Measurements from ENCODE around the gene ADARB1.

Gene ADARB1

DNA sequence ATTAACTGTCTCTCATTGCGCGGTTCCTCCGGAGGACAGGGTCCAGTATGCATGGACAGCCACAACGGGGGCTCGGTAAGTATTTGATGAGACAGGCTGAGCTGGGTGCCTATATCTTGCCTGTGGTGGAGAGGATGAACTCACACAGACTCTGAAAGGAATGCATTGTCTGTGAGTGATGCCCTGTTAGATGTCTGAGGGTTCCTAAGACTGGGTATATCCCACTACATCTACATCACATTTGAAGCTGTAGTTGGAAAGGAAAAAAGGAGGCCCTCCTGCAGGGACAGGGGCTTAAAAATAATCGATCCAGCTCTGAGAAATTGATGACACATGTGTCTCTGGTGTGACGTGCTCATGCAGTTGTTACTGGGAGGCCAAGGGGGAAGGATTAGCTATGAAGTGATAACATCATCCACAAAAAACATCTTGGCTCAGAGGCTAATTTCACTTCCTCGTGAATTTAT lies 1.9 kb downstream of the ADARB1 start:
- H3K4me1 ChIP-seq (ENCODE audit: control insufficient read depth, insufficient read depth, low read length): peaks cover 11% of the 10 kb centered on the region
- H3K36me3 ChIP-seq (ENCODE audit: control insufficient read depth, insufficient read depth, low read length): no peaks in the 10 kb centered on the region
- H3K27ac ChIP-seq (ENCODE audit: low read depth, low read length): no peak overlapping the region
- H3K4me3 ChIP-seq (ENCODE audit: low read length): no peak overlapping the region
- no peaks in the 10 kb centered on the region for H3K27me3 ChIP-seq (ENCODE audit: control insufficient read depth, insufficient read depth, low read length)
- no peak overlapping the region for H3K9ac ChIP-seq (ENCODE audit: low read length)

DNA sequence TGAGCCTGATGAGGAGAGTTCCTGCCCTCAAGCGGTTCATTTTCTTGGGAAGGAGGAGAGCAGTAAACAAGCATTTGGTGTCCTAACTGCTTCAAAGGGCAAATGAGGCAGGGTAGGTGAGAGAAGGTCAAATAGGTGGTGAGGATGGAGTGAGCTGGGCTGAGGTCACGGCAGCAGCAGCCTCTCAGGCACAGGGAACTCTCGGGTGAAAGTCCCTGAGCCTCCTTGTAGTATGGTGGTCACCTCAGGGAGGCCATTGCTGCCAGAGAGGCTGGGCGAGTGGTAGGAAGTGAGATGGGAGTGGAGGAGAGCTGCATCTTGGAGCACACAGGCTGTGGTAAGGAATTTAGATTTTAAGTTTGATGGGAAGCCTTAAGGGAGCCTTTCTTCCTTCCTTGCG lies 4.0 kb downstream of the ADARB1 start:
- H3K27me3 ChIP-seq (ENCODE audit: control insufficient read depth, insufficient read depth, low read length): no peaks in the 10 kb centered on the region
- H3K36me3 ChIP-seq (ENCODE audit: control insufficient read depth, insufficient read depth, low read length): no peaks in the 10 kb centered on the region
- H3K4me1 ChIP-seq (ENCODE audit: control insufficient read depth, insufficient read depth, low read length): peaks cover 18% of the 10 kb centered on the region
- no peak overlapping the region for H3K27ac ChIP-seq (ENCODE audit: low read depth, low read length)
- no peak overlapping the region for H3K9ac ChIP-seq (ENCODE audit: low read length)
- H3K4me3 ChIP-seq (ENCODE audit: low read length): no peak overlapping the region

DNA sequence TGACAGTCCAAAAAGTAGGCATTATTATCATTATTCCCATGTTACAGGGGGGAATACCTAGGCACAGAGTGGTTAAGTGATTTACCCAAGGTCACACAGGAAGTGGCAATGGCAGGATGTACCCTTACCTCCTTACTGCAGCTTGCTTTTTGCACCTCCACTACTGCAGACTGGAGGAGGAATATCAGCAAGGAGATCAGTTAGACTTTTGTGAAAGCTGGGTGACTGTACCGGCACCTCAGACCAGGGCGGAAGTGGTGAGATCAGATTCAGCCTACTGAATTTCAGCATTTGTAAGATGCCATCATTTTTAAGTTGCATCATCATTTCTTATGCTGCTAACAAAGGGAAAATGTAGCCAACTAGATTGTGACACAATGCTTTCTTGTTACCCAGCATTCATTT lies 4.5 kb downstream of the ADARB1 start:
- no peaks in the 10 kb centered on the region for H3K36me3 ChIP-seq (ENCODE audit: control insufficient read depth, insufficient read depth, low read length)
- no peak overlapping the region for H3K9ac ChIP-seq (ENCODE audit: low read length)
- H3K27ac ChIP-seq (ENCODE audit: low read depth, low read length): no peak overlapping the region
- no peak overlapping the region for H3K4me3 ChIP-seq (ENCODE audit: low read length)
- H3K27me3 ChIP-seq (ENCODE audit: control insufficient read depth, insufficient read depth, low read length): no peaks in the 10 kb centered on the region
- peaks cover 18% of the 10 kb centered on the region for H3K4me1 ChIP-seq (ENCODE audit: control insufficient read depth, insufficient read depth, low read length)

DNA sequence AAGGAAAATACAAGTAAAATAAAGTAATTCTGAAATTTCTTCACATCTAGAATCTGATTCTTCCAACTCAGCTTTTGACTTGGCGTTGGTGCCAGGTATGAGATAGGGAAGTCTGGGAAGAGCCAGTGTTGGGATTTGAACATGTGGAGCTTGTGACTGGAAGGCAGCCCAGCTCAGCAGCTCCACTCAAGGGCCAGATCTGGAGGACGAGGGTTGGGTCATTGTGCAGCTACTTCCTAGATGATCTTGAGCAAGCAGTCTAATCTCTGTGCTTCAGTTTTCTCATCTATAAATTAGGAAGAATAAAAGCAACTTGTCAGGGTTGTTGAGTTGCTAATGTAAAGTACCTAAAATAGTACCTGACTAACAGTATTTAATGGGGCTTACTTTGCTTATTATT lies 5.0 kb downstream of the ADARB1 start:
- peaks cover 18% of the 10 kb centered on the region for H3K4me1 ChIP-seq (ENCODE audit: control insufficient read depth, insufficient read depth, low read length)

DNA sequence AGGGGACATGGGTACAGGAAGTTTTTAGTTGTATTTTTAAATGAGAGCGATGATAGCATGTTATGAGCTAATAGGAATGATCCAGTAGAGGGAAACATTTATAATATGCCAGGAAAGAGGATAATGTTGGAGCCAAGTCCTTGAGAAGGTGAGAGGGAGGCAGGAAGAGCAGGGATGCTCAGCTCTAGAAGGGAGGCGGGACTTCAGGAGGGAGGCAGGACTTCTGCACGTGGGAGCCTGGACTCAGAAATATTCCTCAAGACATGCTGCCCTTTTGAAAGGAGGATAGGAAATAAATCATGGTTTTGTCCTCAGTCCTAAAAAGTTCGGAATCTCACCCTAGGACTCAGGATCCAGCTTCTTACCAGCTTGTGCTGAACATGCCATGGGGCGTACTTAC lies 5.9 kb downstream of the ADARB1 start:
- no peak overlapping the region for H3K9ac ChIP-seq (ENCODE audit: low read length)
- no peak overlapping the region for H3K4me3 ChIP-seq (ENCODE audit: low read length)
- no peaks in the 10 kb centered on the region for H3K36me3 ChIP-seq (ENCODE audit: control insufficient read depth, insufficient read depth, low read length)
- peaks cover 22% of the 10 kb centered on the region for H3K4me1 ChIP-seq (ENCODE audit: control insufficient read depth, insufficient read depth, low read length)
- peak overlapping the region; percentile 49 for H3K27ac ChIP-seq (ENCODE audit: low read depth, low read length)
- no peaks in the 10 kb centered on the region for H3K27me3 ChIP-seq (ENCODE audit: control insufficient read depth, insufficient read depth, low read length)

More for the DNA sequence above, 5.0 kb downstream of the ADARB1 start:
- H3K9ac ChIP-seq (ENCODE audit: low read length): no peak overlapping the region
- peak overlapping the region; percentile 49 for H3K27ac ChIP-seq (ENCODE audit: low read depth, low read length)
- no peaks in the 10 kb centered on the region for H3K27me3 ChIP-seq (ENCODE audit: control insufficient read depth, insufficient read depth, low read length)
- H3K36me3 ChIP-seq (ENCODE audit: control insufficient read depth, insufficient read depth, low read length): no peaks in the 10 kb centered on the region
- no peak overlapping the region for H3K4me3 ChIP-seq (ENCODE audit: low read length)

DNA sequence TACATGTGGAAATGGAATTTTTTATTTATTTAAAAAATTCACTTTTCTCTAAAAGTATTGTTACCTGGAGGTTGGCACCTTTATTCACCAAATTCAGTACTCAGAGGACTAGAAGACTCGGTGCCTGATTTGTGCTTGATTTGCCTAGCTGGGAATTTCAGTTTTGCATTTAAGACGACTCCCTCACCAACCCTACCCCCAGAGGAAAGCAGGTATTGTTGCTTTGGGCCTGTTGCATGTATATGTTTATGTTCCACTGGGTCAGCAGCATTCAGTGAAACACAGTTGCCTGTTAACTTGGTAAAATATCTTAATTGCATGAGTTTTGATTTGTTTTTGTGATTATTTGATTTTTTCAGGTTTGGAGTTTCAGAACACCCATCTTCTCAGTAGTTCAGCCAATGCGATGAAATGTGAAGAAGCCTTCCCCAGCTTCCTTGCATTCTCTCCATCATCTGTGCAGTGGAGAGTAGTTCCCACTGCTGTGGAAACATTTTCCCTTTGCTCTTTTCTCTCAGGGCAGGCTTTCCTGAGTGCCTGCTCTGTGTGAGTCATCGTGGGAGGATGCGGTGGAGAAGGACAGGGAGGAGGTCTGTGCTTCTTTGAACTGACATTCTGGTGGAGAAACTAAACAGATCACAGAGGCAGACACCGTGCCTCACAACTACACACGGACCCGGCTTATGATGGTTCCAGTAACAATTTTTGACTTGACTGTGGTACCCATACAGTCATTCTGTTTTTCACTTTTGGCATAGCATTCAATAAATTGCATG lies 6.4 kb downstream of the ADARB1 start:
- Histone ChIP-seq H3K27me3 (ENCODE audit: control insufficient read depth, insufficient read depth, low read length) (no peaks in the 10 kb centered on the region), H3K9ac (ENCODE audit: low read length) (no peak overlapping the region), H3K4me3 (ENCODE audit: low read length) (no peak overlapping the region), H3K4me1 (ENCODE audit: control insufficient read depth, insufficient read depth, low read length) (peaks cover 22% of the 10 kb centered on the region), H3K27ac (ENCODE audit: low read depth, low read length) (peak overlapping the region; percentile 76), H3K36me3 (ENCODE audit: control insufficient read depth, insufficient read depth, low read length) (no peaks in the 10 kb centered on the region)

DNA sequence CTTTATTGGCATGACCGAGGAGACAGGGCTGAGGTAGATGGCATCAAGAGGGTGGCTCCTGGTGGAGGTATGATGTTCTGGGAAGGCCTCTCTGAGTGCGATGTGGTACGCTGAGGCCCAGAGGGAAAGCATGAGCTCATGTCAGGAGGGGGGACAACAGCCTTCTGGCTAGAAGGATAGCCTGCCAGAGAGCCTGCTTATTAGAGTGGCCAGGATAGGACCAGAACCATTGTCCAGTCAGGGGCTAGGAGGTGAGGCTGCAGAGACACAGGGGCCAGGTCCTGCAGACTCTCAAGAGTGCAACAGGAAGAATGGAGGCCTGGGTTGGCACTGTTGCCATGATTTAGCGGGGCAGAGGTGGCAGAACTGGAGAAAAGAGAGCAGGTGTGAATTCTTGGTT lies 7.3 kb downstream of the ADARB1 start:
- H3K27me3 ChIP-seq (ENCODE audit: control insufficient read depth, insufficient read depth, low read length): no peaks in the 10 kb centered on the region
- peaks cover 19% of the 10 kb centered on the region for H3K4me1 ChIP-seq (ENCODE audit: control insufficient read depth, insufficient read depth, low read length)
- H3K27ac ChIP-seq (ENCODE audit: low read depth, low read length): peak overlapping the region; percentile 76
- H3K9ac ChIP-seq (ENCODE audit: low read length): no peak overlapping the region
- no peaks in the 10 kb centered on the region for H3K36me3 ChIP-seq (ENCODE audit: control insufficient read depth, insufficient read depth, low read length)
- H3K4me3 ChIP-seq (ENCODE audit: low read length): no peak overlapping the region

DNA sequence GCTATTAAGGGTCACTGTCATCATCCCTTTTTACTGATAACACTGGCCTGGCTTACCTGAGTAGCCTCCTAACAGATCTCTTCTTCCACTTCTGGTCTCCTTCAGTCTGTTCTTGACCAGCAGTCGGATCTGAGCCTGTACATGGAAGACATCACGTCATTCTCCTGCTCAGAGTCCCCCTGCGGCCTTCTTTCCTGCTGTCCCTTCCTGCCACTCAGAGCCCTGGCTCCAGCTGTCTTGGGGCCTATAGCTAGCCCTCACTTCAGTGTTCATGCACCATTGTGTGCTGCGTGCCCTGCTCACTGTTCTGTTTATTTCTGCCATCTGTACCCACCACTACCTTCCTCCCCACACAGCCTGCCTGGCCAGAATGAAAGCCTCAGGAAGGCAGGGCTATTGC lies 8.4 kb downstream of the ADARB1 start:
- peak overlapping the region; percentile 19 for H3K27ac ChIP-seq (ENCODE audit: low read depth, low read length)
- H3K4me3 ChIP-seq (ENCODE audit: low read length): no peak overlapping the region
- H3K36me3 ChIP-seq (ENCODE audit: control insufficient read depth, insufficient read depth, low read length): no peaks in the 10 kb centered on the region
- peaks cover 19% of the 10 kb centered on the region for H3K4me1 ChIP-seq (ENCODE audit: control insufficient read depth, insufficient read depth, low read length)
- no peak overlapping the region for H3K9ac ChIP-seq (ENCODE audit: low read length)
- no peaks in the 10 kb centered on the region for H3K27me3 ChIP-seq (ENCODE audit: control insufficient read depth, insufficient read depth, low read length)

DNA sequence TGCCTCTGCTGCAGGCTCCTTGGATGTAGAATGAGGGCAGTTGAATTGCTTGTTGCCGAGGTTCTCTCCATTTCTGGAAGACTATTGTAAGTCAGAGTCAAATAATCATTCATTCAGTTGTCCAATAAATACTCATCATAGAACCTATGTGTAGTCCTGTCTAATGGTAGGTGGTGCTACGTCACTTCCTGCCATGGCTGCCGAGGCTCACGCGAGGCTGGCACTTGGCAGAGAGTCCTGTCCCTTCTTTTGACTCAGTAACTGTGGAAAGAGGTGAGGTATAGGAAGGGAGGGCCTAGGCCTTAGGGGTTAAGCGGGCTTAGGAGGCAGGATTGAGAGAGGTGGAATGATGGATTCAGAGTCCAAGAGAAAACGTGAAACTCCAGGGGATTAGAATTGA lies 9.7 kb downstream of the ADARB1 start:
- Histone ChIP-seq H3K27me3 (ENCODE audit: control insufficient read depth, insufficient read depth, low read length) (no peaks in the 10 kb centered on the region), H3K4me1 (ENCODE audit: control insufficient read depth, insufficient read depth, low read length) (peaks cover 19% of the 10 kb centered on the region), H3K27ac (ENCODE audit: low read depth, low read length) (no peak overlapping the region)

DNA sequence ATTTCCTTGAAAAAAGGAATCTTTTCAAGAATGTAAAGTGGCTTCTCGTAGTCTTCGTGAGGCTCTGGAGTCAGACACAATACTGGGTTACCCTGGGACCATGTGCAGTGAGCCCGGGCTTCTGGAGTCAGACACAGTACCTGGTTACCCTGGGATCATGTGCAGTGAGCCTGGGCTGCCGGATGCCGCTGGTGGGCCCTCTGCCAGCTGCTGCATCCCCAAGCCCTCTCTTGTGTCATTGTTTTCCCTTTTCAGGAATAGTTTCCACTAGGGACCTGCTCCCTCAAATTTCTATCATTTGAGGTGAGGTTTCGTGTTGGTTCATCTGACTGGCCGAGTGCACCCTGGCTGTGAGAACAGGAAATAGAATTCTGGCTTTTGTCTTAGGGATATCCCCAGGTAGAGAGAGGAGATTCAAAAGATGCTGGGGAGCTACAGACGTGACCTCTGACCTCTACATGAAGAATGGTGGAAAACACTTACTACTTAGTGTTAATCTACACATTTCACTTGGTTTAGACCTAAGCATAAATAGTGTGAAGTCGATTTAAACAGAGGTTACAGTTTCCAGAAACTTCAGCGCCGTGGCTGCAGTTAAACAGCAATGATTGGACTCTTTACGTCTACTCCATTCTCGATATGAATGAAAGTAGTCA lies 10.6 kb downstream of the ADARB1 start:
- Histone ChIP-seq H3K9ac (ENCODE audit: low read length) (no peak overlapping the region), H3K4me3 (ENCODE audit: low read length) (no peak overlapping the region), H3K27me3 (ENCODE audit: control insufficient read depth, insufficient read depth, low read length) (no peaks in the 10 kb centered on the region), H3K4me1 (ENCODE audit: control insufficient read depth, insufficient read depth, low read length) (peaks cover 19% of the 10 kb centered on the region), H3K36me3 (ENCODE audit: control insufficient read depth, insufficient read depth, low read length) (no peaks in the 10 kb centered on the region), H3K27ac (ENCODE audit: low read depth, low read length) (no peak overlapping the region)

More for the DNA sequence above, 9.7 kb downstream of the ADARB1 start:
- H3K9ac ChIP-seq (ENCODE audit: low read length): no peak overlapping the region
- H3K4me3 ChIP-seq (ENCODE audit: low read length): no peak overlapping the region
- H3K36me3 ChIP-seq (ENCODE audit: control insufficient read depth, insufficient read depth, low read length): no peaks in the 10 kb centered on the region

DNA sequence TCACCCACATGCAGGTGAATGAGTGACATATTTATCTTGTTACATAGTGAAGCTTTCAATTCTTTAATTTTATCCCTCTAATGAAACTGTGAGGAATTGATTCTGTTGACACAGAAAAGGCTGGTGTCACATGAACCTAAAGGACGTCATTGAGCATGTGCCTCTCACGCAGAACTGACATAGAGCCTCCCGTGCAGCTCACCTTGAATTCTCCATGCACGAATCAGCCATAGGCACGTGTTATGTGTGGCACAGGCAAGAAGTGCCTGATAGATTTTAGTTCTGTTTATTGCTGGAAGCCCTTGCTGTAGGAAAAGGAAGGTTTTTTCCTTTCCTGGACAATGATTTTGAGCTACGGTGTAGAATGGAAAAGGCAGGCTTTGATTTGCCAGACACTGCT lies 11.3 kb downstream of the ADARB1 start:
- peaks cover 15% of the 10 kb centered on the region for H3K4me1 ChIP-seq (ENCODE audit: control insufficient read depth, insufficient read depth, low read length)
- no peaks in the 10 kb centered on the region for H3K27me3 ChIP-seq (ENCODE audit: control insufficient read depth, insufficient read depth, low read length)
- no peak overlapping the region for H3K27ac ChIP-seq (ENCODE audit: low read depth, low read length)
- no peak overlapping the region for H3K4me3 ChIP-seq (ENCODE audit: low read length)
- H3K9ac ChIP-seq (ENCODE audit: low read length): no peak overlapping the region
- H3K36me3 ChIP-seq (ENCODE audit: control insufficient read depth, insufficient read depth, low read length): no peaks in the 10 kb centered on the region

DNA sequence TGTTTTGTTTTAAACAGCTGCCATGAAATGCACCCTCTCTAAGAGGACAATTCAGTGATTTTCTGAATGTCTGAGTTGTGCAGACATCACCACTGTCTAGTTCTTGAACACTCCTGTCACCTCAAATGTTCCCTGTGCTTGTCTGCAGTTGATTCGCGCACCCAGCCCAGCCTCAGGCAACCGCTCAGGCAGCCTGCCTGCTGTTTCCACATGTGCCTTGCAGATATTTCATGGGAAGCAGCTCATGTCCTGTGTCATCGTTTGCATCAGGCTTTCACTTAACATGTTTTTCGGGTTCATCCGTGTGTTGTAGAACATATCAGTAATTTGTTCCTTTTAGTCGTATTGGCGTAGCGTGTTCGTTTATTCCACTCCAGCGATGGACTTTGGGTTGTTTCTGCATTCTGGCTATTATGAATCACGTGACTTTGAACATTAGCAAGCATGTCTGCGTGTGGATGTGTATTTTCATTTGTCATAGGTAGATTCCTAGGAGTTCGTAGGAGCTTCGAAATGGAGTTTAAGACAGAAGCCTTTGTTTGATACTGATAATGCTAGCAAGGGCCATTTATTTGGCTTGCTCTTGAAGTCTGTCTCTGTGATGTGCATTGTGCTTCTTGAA lies 12.1 kb downstream of the ADARB1 start:
- Histone ChIP-seq H3K36me3 (ENCODE audit: control insufficient read depth, insufficient read depth, low read length) (no peaks in the 10 kb centered on the region), H3K27ac (ENCODE audit: low read depth, low read length) (no peak overlapping the region), H3K4me1 (ENCODE audit: control insufficient read depth, insufficient read depth, low read length) (peaks cover 9% of the 10 kb centered on the region), H3K9ac (ENCODE audit: low read length) (no peak overlapping the region), H3K4me3 (ENCODE audit: low read length) (no peak overlapping the region), H3K27me3 (ENCODE audit: control insufficient read depth, insufficient read depth, low read length) (no peaks in the 10 kb centered on the region)
